ENCODE data around the gene EXOC4.

DNA sequence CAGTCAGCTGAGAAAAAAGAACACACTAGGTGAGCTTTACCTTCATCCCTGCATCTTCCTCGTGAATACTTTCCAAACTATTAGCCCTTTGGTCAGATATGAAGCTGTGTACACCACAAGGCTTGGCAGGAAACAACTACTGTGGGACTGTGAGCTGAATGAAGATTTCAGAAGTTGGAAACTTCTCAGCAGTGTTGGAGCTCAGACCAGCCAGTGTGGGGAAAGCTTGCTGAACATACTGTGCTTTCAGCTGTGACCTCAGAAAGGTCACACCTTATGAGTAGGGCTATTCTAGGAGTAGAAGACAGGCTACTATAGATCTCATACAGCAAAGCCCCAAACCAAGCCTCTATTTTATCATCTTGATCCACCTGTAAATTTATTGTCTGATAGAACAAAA lies 123.6 kb downstream of the EXOC4 start:
- no peak for TF ChIP-seq POLR2A (IDR thresholded peaks at IDR 0.05; ENCODE audit: low read length)
- TF ChIP-seq GATA1 (IDR thresholded peaks at IDR 0.05; ENCODE audit: low read depth, low read length), result no peak

Measured in erythroblast (primary cell).